ENCODE data around the gene ZNF516. TPM values are rescaled to one million over a fixed set of nuclear protein-coding genes. Genes with fewer than 3 reads are reported as not detected.

ZNF516 gene
- total RNA-seq, 1 experiment from 2014 or later = 44.2 TPM

DNA sequence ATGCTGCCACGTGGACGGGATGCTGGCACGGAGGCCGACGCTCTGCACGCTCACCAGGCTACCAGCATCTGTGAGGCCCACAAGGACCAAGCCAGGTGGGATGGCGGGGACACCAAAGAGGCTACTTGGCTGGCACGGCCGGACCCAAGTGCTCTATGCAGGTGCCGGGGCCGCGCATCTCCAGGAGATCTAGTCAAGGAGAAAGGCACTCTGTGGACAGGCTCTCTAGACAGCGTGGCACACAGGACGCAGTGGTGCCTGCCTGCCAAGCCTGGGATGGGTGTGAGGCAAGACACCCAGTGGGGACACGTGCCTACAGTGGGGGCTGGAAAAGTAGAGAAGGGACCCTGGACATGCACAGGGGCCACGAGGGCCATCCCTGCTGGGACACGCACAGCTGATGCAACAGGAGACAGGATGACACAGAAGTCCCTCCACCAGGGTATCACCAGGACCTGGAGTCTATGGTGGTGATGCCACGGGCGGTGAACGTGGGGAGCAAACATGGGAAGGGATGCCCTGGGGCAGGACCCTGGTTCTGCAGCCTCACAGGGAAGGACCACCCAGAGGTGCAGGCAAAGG lies 28.5 kb downstream of the ZNF516 start:
- no peaks in the 10 kb centered on the region for H3K27me3 Mint-ChIP-seq (ENCODE audit: unreplicated experiment)
- peaks cover 15% of the 10 kb centered on the region for H3K36me3 Mint-ChIP-seq (ENCODE audit: insufficient read depth, unreplicated experiment)
- no peaks in the 10 kb centered on the region for H3K9me3 Mint-ChIP-seq (ENCODE audit: low read depth, unreplicated experiment)
- no peak overlapping the region for H3K4me3 Mint-ChIP-seq (ENCODE audit: low read depth, unreplicated experiment)
- H3K4me1 Mint-ChIP-seq (ENCODE audit: low read depth, unreplicated experiment) = no peaks in the 10 kb centered on the region
- H3K27ac Mint-ChIP-seq (ENCODE audit: unreplicated experiment) = no peak overlapping the region
- no peak for DNase-seq
- CTCF ChIA-PET = no interaction called here
- intact Hi-C loops (cut with micrococcal nuclease; ENCODE audit: unreplicated experiment) = no loop called here
- TF ChIP-seq, protein P1, sequence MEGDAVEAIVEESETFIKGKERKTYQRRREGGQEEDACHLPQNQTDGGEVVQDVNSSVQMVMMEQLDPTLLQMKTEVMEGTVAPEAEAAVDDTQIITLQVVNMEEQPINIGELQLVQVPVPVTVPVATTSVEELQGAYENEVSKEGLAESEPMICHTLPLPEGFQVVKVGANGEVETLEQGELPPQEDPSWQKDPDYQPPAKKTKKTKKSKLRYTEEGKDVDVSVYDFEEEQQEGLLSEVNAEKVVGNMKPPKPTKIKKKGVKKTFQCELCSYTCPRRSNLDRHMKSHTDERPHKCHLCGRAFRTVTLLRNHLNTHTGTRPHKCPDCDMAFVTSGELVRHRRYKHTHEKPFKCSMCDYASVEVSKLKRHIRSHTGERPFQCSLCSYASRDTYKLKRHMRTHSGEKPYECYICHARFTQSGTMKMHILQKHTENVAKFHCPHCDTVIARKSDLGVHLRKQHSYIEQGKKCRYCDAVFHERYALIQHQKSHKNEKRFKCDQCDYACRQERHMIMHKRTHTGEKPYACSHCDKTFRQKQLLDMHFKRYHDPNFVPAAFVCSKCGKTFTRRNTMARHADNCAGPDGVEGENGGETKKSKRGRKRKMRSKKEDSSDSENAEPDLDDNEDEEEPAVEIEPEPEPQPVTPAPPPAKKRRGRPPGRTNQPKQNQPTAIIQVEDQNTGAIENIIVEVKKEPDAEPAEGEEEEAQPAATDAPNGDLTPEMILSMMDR (IDR thresholded peaks at IDR 0.05; ENCODE audit: unreplicated experiment) = no peak
- no TSS peak for BruUV-seq (replicated peaks)

DNA sequence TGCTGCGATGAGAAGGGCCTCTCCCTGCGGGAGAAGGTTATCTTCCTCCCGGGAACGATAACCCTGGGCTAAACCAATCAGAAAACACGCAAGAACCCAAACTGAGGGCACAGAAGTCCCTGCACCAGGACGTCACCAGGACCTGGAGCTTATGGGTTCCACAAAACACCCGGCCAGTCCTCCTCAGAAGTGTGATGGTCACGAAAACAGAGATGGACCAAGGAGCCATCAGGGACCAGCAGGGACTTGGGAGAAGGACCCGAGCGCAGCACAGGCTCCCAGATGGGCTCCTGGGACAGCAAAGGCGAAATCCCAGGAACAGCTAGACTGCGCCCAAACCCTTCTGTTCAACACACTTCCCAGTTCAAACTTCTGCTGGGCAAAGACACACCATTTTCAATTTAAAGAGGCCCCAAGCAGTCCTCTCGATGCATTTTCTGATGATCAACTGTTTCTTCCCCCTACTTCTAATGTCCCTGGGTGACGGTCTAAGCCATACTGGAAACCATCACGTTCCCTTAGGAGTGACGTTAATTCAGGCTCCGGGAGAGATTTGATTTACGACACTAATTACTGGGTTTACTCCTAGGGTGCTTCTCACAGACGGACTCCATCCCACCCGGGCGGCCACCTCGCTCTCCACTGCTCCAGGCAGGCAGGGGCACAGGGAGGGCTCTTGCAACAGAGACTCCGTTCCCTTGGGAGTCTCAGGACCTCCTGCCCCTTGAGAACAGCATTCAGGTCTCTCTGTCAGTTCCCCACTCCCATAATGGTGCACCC lies 29.2 kb downstream of the ZNF516 start:
- no peaks in the 10 kb centered on the region for H3K4me1 Mint-ChIP-seq (ENCODE audit: low read depth, unreplicated experiment)
- no peak for DNase-seq
- no peak overlapping the region for H3K27ac Mint-ChIP-seq (ENCODE audit: unreplicated experiment)
- no peaks in the 10 kb centered on the region for H3K27me3 Mint-ChIP-seq (ENCODE audit: unreplicated experiment)
- no peak overlapping the region for H3K4me3 Mint-ChIP-seq (ENCODE audit: low read depth, unreplicated experiment)
- peaks cover 15% of the 10 kb centered on the region for H3K36me3 Mint-ChIP-seq (ENCODE audit: insufficient read depth, unreplicated experiment)
- intact Hi-C loops (cut with micrococcal nuclease; ENCODE audit: unreplicated experiment) = no loop called here
- TF ChIP-seq, protein P1 (IDR thresholded peaks at IDR 0.05; ENCODE audit: unreplicated experiment) = no peak
- CTCF ChIA-PET = no interaction called here
- no peaks in the 10 kb centered on the region for H3K9me3 Mint-ChIP-seq (ENCODE audit: low read depth, unreplicated experiment)
- no TSS peak for BruUV-seq (replicated peaks)

DNA sequence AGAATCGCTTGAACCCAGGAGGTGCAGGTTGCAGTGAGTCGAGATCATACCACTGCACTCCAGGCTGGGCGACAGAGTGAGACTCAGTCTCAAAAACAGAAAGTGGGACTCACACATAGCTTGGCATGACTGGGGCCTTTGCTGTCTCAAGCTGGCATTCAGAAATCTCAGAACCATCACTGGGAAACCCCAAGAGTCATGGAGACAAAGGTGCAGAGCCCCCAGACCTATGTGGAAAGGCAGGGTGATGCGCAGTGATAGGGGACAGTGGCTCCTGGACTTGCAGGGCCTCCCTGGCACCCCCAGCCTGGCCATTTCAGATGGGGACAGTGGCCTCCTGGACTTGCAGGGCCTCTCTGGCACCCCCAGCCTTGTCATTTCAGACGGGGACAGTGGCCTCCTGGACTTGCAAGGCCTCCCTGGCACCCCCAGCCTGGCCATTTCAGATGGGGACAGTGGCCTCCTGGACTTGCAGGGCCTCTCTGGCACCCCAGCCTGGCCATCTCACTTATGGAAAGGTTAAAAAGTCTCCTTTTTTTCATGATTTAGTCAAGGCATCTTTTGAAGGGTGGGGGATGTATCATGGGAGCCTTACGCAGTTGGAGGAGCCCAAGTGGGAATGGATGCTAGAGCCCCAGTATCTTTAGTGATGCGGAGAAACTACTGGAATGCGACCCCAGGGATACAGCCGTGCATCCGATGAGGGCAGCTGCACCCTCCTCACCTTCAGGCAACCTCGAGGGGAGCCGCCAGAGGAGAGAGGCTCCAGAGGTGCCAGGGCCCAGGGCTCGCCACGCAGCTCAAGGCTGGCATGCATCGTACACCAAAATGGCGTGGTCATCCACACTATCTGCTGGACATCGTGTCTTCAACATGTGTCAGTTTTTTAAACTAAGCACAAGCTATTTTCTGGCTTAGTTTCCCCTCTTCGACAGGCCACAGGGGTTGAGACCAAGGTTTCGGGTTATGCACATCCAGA lies 30.5 kb downstream of the ZNF516 start:
- BruUV-seq (replicated peaks) = no TSS peak
- CTCF ChIA-PET = no interaction called here
- Mint-ChIP-seq H3K4me3 (ENCODE audit: low read depth, unreplicated experiment) (no peak overlapping the region), H3K27ac (ENCODE audit: unreplicated experiment) (no peak overlapping the region), H3K4me1 (ENCODE audit: low read depth, unreplicated experiment) (peaks cover 11% of the 10 kb centered on the region), H3K9me3 (ENCODE audit: low read depth, unreplicated experiment) (no peaks in the 10 kb centered on the region), H3K36me3 (ENCODE audit: insufficient read depth, unreplicated experiment) (peaks cover 21% of the 10 kb centered on the region), H3K27me3 (ENCODE audit: unreplicated experiment) (no peaks in the 10 kb centered on the region)
- DNase-seq = no peak
- TF ChIP-seq, protein P1 (IDR thresholded peaks at IDR 0.05; ENCODE audit: unreplicated experiment) = no peak
- intact Hi-C loops (cut with micrococcal nuclease; ENCODE audit: unreplicated experiment) = no loop called here

DNA sequence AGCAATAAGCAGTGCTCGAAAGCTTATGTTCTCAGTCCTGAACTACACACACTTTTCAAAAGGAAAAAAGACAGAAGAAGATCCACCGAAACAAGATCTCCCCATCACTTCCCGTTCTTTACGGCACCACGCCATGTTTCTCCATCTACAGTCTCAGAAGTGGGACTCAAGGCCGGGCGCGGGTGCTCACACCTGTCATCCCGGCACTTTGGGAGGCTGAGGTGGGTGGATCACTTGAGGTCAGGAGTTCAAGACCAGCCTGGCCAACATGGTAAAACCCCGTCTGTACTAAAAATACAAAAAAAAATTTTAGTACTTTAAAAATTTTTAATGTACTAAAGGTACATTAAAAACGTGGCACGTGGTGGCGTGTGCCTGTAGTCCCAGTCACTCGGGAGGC lies 31.2 kb downstream of the ZNF516 start:
- intact Hi-C loops (cut with micrococcal nuclease; ENCODE audit: unreplicated experiment) = no loop called here
- TF ChIP-seq, protein P1 (IDR thresholded peaks at IDR 0.05; ENCODE audit: unreplicated experiment) = no peak
- no TSS peak for BruUV-seq (replicated peaks)
- Mint-ChIP-seq H3K9me3 (ENCODE audit: low read depth, unreplicated experiment) (no peaks in the 10 kb centered on the region), H3K27me3 (ENCODE audit: unreplicated experiment) (no peaks in the 10 kb centered on the region), H3K4me1 (ENCODE audit: low read depth, unreplicated experiment) (peaks cover 18% of the 10 kb centered on the region), H3K4me3 (ENCODE audit: low read depth, unreplicated experiment) (no peak overlapping the region), H3K36me3 (ENCODE audit: insufficient read depth, unreplicated experiment) (peaks cover 26% of the 10 kb centered on the region), H3K27ac (ENCODE audit: unreplicated experiment) (no peak overlapping the region)
- DNase-seq = no peak
- CTCF ChIA-PET = no interaction called here

Data from Calu3 (cell line).